HG02571 (cell line): ENCODE measurements around the gene NCKAP5.

ENCODE experiments used
- ATAC-seq: cut with Tn5 transposase; IDR thresholded peaks from one replicate; pipeline ENCODE4 v1.9.1; 2021; ENCODE audit warnings: mild to moderate bottlenecking, moderate library complexity; ENCODE audit not compliant: unreplicated experiment

Gene NCKAP5

GRCh38 chr2:133346654-133347053 is 221.6 kb downstream of the NCKAP5 start:
- no peak for ATAC-seq

GRCh38 chr2:133345638-133346037 is 222.6 kb downstream of the NCKAP5 start:
- ATAC-seq, result no peak

- ATAC-seq, result no peak
Measured at GRCh38 chr2:133344849-133345248, 223.4 kb downstream of the NCKAP5 start.

GRCh38 chr2:133343018-133343352 is 225.3 kb downstream of the NCKAP5 start:
- no peak for ATAC-seq

- no peak for ATAC-seq
Measured at GRCh38 chr2:133342286-133343017, 225.8 kb downstream of the NCKAP5 start.

- no peak for ATAC-seq
Measured at GRCh38 chr2:133341575-133341974, 226.7 kb downstream of the NCKAP5 start.

GRCh38 chr2:133338224-133338623 is 230.0 kb downstream of the NCKAP5 start:
- ATAC-seq, result no peak

- ATAC-seq, result no peak
Measured at GRCh38 chr2:133334923-133335322, 233.3 kb downstream of the NCKAP5 start.

GRCh38 chr2:133333181-133333580 is 235.1 kb downstream of the NCKAP5 start:
- ATAC-seq, result no peak

GRCh38 chr2:133331436-133331835 is 236.8 kb downstream of the NCKAP5 start:
- ATAC-seq, result no peak

GRCh38 chr2:133326652-133327397 is 241.4 kb downstream of the NCKAP5 start:
- no peak for ATAC-seq

- no peak for ATAC-seq
Measured at GRCh38 chr2:133324150-133324561, 244.1 kb downstream of the NCKAP5 start.

- ATAC-seq, result no peak
Measured at GRCh38 chr2:133322909-133323308, 245.4 kb downstream of the NCKAP5 start.

- no peak for ATAC-seq
Measured at GRCh38 chr2:133317178-133317577, 251.1 kb downstream of the NCKAP5 start.

- ATAC-seq, result no peak
Measured at GRCh38 chr2:133316557-133316956, 251.7 kb downstream of the NCKAP5 start.

- ATAC-seq, result no peak
Measured at GRCh38 chr2:133315280-133315679, 253.0 kb downstream of the NCKAP5 start.

- ATAC-seq, result no peak
Measured at GRCh38 chr2:133314795-133315194, 253.5 kb downstream of the NCKAP5 start.

GRCh38 chr2:133312038-133312729 is 256.1 kb downstream of the NCKAP5 start:
- no peak for ATAC-seq

- ATAC-seq, result no peak
Measured at GRCh38 chr2:133306236-133306635, 262.0 kb downstream of the NCKAP5 start.

- ATAC-seq, result no peak
Measured at GRCh38 chr2:133304344-133304743, 263.9 kb downstream of the NCKAP5 start.

- no peak for ATAC-seq
Measured at GRCh38 chr2:133303150-133303549, 265.1 kb downstream of the NCKAP5 start.

- no peak for ATAC-seq
Measured at GRCh38 chr2:133296401-133296800, 271.9 kb downstream of the NCKAP5 start.
